Activated naive CD4-positive, alpha-beta T cell treated with anti-CD3 and anti-CD28 coated beads, Interleukin-2, amount 50 U/mL, for 72 hours (primary cell): ENCODE results near the gene RETSAT. TPM values are rescaled to one million over a fixed set of nuclear protein-coding genes. Genes with fewer than 3 reads are reported as not detected.

Source experiments
- ATAC-seq, 2 donors: fragments of 150-1000 bp; cut with Tn5 transposase; 2 replicates each; pipeline ENCODE4 v1.10.0; 2021; ENCODE audit warnings: mild to moderate bottlenecking in 2 of 2, moderate library complexity in 2 of 2
- DNase-seq, 2 donors: peaks; one replicate each; pipeline ENCODE4 v3.0.0; 2021 to 2022; ENCODE audit warnings: low spot score in 2 of 2
- H3K27ac Mint-ChIP-seq, 2 donors: one replicate each; pipeline ENCODE4 v1.8.0; 2022; ENCODE audit warnings: mild to moderate bottlenecking in 2 of 2, mixed read lengths in 2 of 2
- H3K36me3 Mint-ChIP-seq, 2 donors: one replicate each; pipeline ENCODE4 v1.8.0; 2022; ENCODE audit warnings: mixed read lengths in 2 of 2
- H3K9me3 Mint-ChIP-seq, 2 donors: one replicate each; pipeline ENCODE4 v1.8.0; 2022; ENCODE audit warnings: mixed read lengths in 2 of 2
- total RNA-seq, 2 donors: library from RNA; stranded (reverse); gene quantifications; one replicate each; pipeline ENCODE4 v1.2.3, GENCODE V29; 2022

Gene RETSAT
- total RNA-seq, 2 donors from 2014 or later: 20.2 to 27.7 TPM

- Mint-ChIP-seq H3K27ac (peak overlapping the region in 1 of 2 donors; percentile 72), H3K9me3 (no peaks in the 10 kb centered on the region), H3K36me3 (no peaks in the 10 kb centered on the region)
- DNase-seq: no peak
- ATAC-seq: no peak
Observed at GRCh38 chr2:85307527-85307897, 46.8 kb downstream of the RETSAT start.

- ATAC-seq (no peak), DNase-seq (no peak)
- Mint-ChIP-seq H3K27ac (peak overlapping the region in 1 of 2 donors; percentile 45), H3K36me3 (no peaks in the 10 kb centered on the region), H3K9me3 (no peaks in the 10 kb centered on the region)
Observed at GRCh38 chr2:85303780-85304531, 50.4 kb downstream of the RETSAT start.

- H3K9me3 Mint-ChIP-seq: no peaks in the 10 kb centered on the region
- ATAC-seq: no peak
- no peak overlapping the region for H3K27ac Mint-ChIP-seq
- H3K36me3 Mint-ChIP-seq: no peaks in the 10 kb centered on the region
- no peak for DNase-seq
Observed at GRCh38 chr2:85302121-85302520, 52.2 kb downstream of the RETSAT start.

Other genes starting within 250 kb of the RETSAT start
- gene TCF7L1, start 221.1 kb downstream of the RETSAT start, total RNA-seq: under 1 TPM in 1 of 2 donors, not detected in 1; 0.11 TPM
- gene TGOLN2, start 26.5 kb downstream of the RETSAT start, total RNA-seq: 100 to 1,000 TPM in 1 of 2 donors, 10 to 100 TPM in 1; 92.2 to 112 TPM
- 10 to 100 TPM; 11.9 to 30.1 TPM for gene ELMOD3, start 241 bp upstream of the RETSAT start, total RNA-seq
- 10 to 100 TPM; 38.0 to 39.8 TPM for gene CAPG, start 55.8 kb upstream of the RETSAT start, total RNA-seq
- 1 to 10 TPM in 1 of 2 donors, under 1 TPM in 1; 0.55 to 2.5 TPM for gene SH2D6, start 64.2 kb upstream of the RETSAT start, total RNA-seq
- gene MAT2A, start 184.6 kb upstream of the RETSAT start, total RNA-seq: 100 to 1,000 TPM; 271 to 281 TPM
- gene GGCX, start 207.0 kb upstream of the RETSAT start, total RNA-seq: 10 to 100 TPM; 21.2 to 21.5 TPM
- gene VAMP8, start 223.1 kb upstream of the RETSAT start, total RNA-seq: 100 to 1,000 TPM; 119 to 135 TPM
- gene VAMP5, start 229.9 kb upstream of the RETSAT start, total RNA-seq: 10 to 100 TPM; 50.6 to 68.0 TPM
- gene RNF181, start 241.2 kb upstream of the RETSAT start, total RNA-seq: 100 to 1,000 TPM; 128 to 163 TPM
- gene TMEM150A, start 248.2 kb upstream of the RETSAT start, total RNA-seq: 1 to 10 TPM in 1 of 2 donors, under 1 TPM in 1; 0.91 to 3.1 TPM